OCI-LY3 (cell line): Measurements from ENCODE around the gene PLA2G4A.

Experiments
- H2AFZ ChIP-seq: fragments of 200-600, 300-600 bp; shearing (Covaris generic); 2 replicates; pipeline ENCODE4 v1.6.0; 2014; ENCODE audit warnings: antibody characterized with exemption, low read depth, low read length
- H3K27ac ChIP-seq: fragments of 200-600, 300-600 bp; sonication (generic); 2 replicates; pipeline ENCODE4 v1.5.1; 2014; ENCODE audit warnings: mild to moderate bottlenecking, low read length, moderate library complexity, mixed read lengths
- H3K27me3 ChIP-seq: fragments of 200-600, 300-600 bp; sonication (generic); 2 replicates; pipeline ENCODE4 v1.6.1; 2014; ENCODE audit warnings: low read depth, low read length, mixed read lengths
- H3K36me3 ChIP-seq: fragments of 200-600, 300-600 bp; sonication (generic); replicated peaks from 2 replicates; pipeline ENCODE3; 2014; ENCODE audit warnings: low read depth, low read length, mixed read lengths
- H3K4me1 ChIP-seq: fragments of 300-600, 200-600 bp; sonication (generic); 2 replicates; pipeline ENCODE4 v1.6.1; 2014; ENCODE audit warnings: low read length, mixed read lengths
- H3K4me2 ChIP-seq: fragments of 200-600, 300-600 bp; sonication (generic); 2 replicates; pipeline ENCODE4 v1.6.1; 2014; ENCODE audit warnings: low read length, mixed read lengths
- H3K4me3 ChIP-seq: fragments of 300-600, 200-600 bp; sonication (generic); 2 replicates; pipeline ENCODE4 v1.5.1; 2014; ENCODE audit warnings: antibody characterized with exemption, mild to moderate bottlenecking, low read length, moderate library complexity
- H3K79me2 ChIP-seq: fragments of 300-600, 200-600 bp; shearing (Covaris generic); 2 replicates; pipeline ENCODE4 v1.6.1; 2014; ENCODE audit warnings: mild to moderate bottlenecking, low read length, mixed read lengths
- H3K9ac ChIP-seq: fragments of 300-600, 200-600 bp; shearing (Covaris generic); 2 replicates; pipeline ENCODE4 v1.6.0; 2014; ENCODE audit warnings: mild to moderate bottlenecking, low read length, moderate library complexity
- H3K9me3 ChIP-seq: fragments of 200-600, 300-600 bp; shearing (Covaris generic); 2 replicates; pipeline ENCODE4 v1.6.1; 2014; ENCODE audit warnings: low read length, mixed read lengths; ENCODE audit not compliant: insufficient read depth
- H4K20me1 ChIP-seq: fragments of 200-600, 300-600 bp; sonication (generic); 2 replicates; pipeline ENCODE4 v1.6.1; 2016; ENCODE audit warnings: low read length, mixed read lengths; ENCODE audit not compliant: insufficient read depth
- CTCF ChIP-seq: fragments of 200-600, 300-600 bp; sonication (generic); IDR thresholded peaks from 2 replicates; pipeline ENCODE4 v1.5.1; 2014; ENCODE audit warnings: antibody characterized with exemption, low read length, low read depth
- EZH2phosphoT487 ChIP-seq: fragments of 200-600 bp; shearing (Covaris generic); IDR thresholded peaks from 2 replicates; pipeline ENCODE4 v1.6.1; 2018; ENCODE audit warnings: antibody characterized with exemption, mixed run types, low read depth

PLA2G4A gene

GRCh38 chr1:186842547-186842946 lies 13.8 kb downstream of the PLA2G4A start:
- Histone ChIP-seq H3K79me2 (no peaks in the 10 kb centered on the region), H3K9ac (no peak overlapping the region), H2AFZ (no peak overlapping the region), H3K4me3 (no peak overlapping the region), H3K4me2 (no peak overlapping the region), H3K36me3 (no peaks in the 10 kb centered on the region), H3K27ac (no peak overlapping the region), H3K27me3 (no peaks in the 10 kb centered on the region), H3K9me3 (no peaks in the 10 kb centered on the region), H3K4me1 (peaks cover 32% of the 10 kb centered on the region), H4K20me1 (no peaks in the 10 kb centered on the region)
- TF ChIP-seq EZH2phosphoT487 = no peak
- TF ChIP-seq CTCF = no peak

GRCh38 chr1:186843226-186843625 lies 14.5 kb downstream of the PLA2G4A start:
- Histone ChIP-seq H4K20me1 (no peaks in the 10 kb centered on the region), H3K27me3 (no peaks in the 10 kb centered on the region), H3K36me3 (no peaks in the 10 kb centered on the region), H3K27ac (no peak overlapping the region), H2AFZ (no peak overlapping the region), H3K79me2 (no peaks in the 10 kb centered on the region), H3K9me3 (no peaks in the 10 kb centered on the region), H3K4me2 (no peak overlapping the region), H3K4me3 (no peak overlapping the region), H3K4me1 (peaks cover 39% of the 10 kb centered on the region), H3K9ac (no peak overlapping the region)
- TF ChIP-seq CTCF (no peak), EZH2phosphoT487 (no peak)

GRCh38 chr1:186843931-186844330 lies 15.2 kb downstream of the PLA2G4A start:
- Histone ChIP-seq H3K4me3 (no peak overlapping the region), H4K20me1 (no peaks in the 10 kb centered on the region), H3K4me1 (peaks cover 39% of the 10 kb centered on the region), H3K4me2 (no peak overlapping the region), H3K27ac (no peak overlapping the region), H2AFZ (no peak overlapping the region), H3K9ac (no peak overlapping the region), H3K79me2 (no peaks in the 10 kb centered on the region), H3K27me3 (no peaks in the 10 kb centered on the region), H3K9me3 (no peaks in the 10 kb centered on the region), H3K36me3 (no peaks in the 10 kb centered on the region)
- TF ChIP-seq CTCF (no peak), EZH2phosphoT487 (no peak)

GRCh38 chr1:186845576-186846210 lies 16.9 kb downstream of the PLA2G4A start:
- Histone ChIP-seq H4K20me1 (no peaks in the 10 kb centered on the region), H2AFZ (peak overlapping the region; percentile 53; the same call in 1 of the 2 replicates), H3K36me3 (no peaks in the 10 kb centered on the region), H3K27ac (peak overlapping the region; percentile 62), H3K4me2 (peak overlapping the region; percentile 74), H3K4me3 (peak overlapping the region; percentile 53), H3K9ac (no peak overlapping the region; the same call in 1 of the 2 replicates), H3K9me3 (no peaks in the 10 kb centered on the region), H3K27me3 (no peaks in the 10 kb centered on the region), H3K4me1 (peaks cover 48% of the 10 kb centered on the region), H3K79me2 (no peaks in the 10 kb centered on the region)
- no peak for TF ChIP-seq EZH2phosphoT487
- no peak for TF ChIP-seq CTCF
